ENCODE data around the gene ERGIC2. TPM values are rescaled to one million over a fixed set of nuclear protein-coding genes. Genes with fewer than 3 reads are reported as not detected.
"Not testable (repeated sequence)": the region's sequence is repeated elsewhere in the genome, so short reads cannot be mapped to it uniquely, and the experiment has no call there.

Gene ERGIC2
- total RNA-seq, 1 experiment from 2014 or later = 69.8 TPM

DNA sequence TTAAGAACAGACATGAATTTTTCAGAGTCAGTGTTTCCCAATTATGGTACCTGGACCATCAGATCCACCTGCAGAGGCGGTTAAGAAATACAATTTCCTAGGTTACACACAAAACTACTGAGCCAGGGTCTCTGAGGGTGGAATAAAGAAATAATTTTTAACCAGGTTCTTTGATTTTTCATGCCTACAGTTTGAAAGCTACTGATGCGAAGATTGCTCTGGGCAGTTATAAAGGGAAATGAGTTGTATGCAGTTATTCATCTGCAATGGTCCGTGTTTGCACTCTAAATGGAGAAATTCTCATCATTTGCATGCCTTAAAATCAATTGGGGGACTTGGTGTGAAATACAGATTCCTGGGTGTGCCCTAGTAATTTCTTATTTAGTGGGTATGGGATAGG lies 89.7 kb downstream of the ERGIC2 start:
- H4K5ac ChIP-seq (ENCODE audit: insufficient read length, low read depth, low read length) = no peak overlapping the region
- H3T11ph ChIP-seq (ENCODE audit: low read length) = no peak overlapping the region
- no peaks in the 10 kb centered on the region for H3K79me1 ChIP-seq (ENCODE audit: insufficient read depth, low read depth, low read length, poor library complexity, severe bottlenecking)
- no peak overlapping the region for H3K4me3 Mint-ChIP-seq
- H2AFZ ChIP-seq (ENCODE audit: low read length) = no peak overlapping the region
- H3K79me2 ChIP-seq (ENCODE audit: insufficient read depth, low read length) = no peaks in the 10 kb centered on the region
- no peak overlapping the region for H2BK20ac ChIP-seq (ENCODE audit: low read depth, low read length, poor library complexity, severe bottlenecking)
- H3K4me1 ChIP-seq (ENCODE audit: insufficient read depth, low read length) = no peaks in the 10 kb centered on the region
- no peak overlapping the region for H3K23ac ChIP-seq (ENCODE audit: insufficient read length, low read depth, low read length)
- H3K14ac ChIP-seq (ENCODE audit: insufficient read depth, low read length) = no peak overlapping the region
- no peaks in the 10 kb centered on the region for H3K27me3 Mint-ChIP-seq (ENCODE audit: low read depth)
- H4K8ac ChIP-seq (replicated peaks; ENCODE audit: insufficient read length, low read depth, low read length) = no peak overlapping the region
- H3K27ac Mint-ChIP-seq = no peak overlapping the region
- H3K4me1 Mint-ChIP-seq = peaks cover 0 to 6% of the 10 kb centered on the region in 2 experiments; a peak in 1 of 4 replicates
- H3K27me3 ChIP-seq (ENCODE audit: insufficient read depth, low read length) = no peaks in the 10 kb centered on the region
- H2BK5ac ChIP-seq (ENCODE audit: insufficient read length, low read length) = no peak overlapping the region
- H3K9me3 Mint-ChIP-seq = peaks cover 5 to 10% of the 10 kb centered on the region in 2 experiments; a peak in 3 of 5 replicates
- H3K9ac ChIP-seq (ENCODE audit: extremely low read depth, insufficient read length, low read length) = no peak overlapping the region
- no peak overlapping the region for H4K91ac ChIP-seq (ENCODE audit: insufficient read length, low read depth, low read length)
- no peak overlapping the region for H3K4ac ChIP-seq (ENCODE audit: low read depth, low read length)
- H2BK120ac ChIP-seq (ENCODE audit: low read depth, low read length, poor library complexity, severe bottlenecking) = no peak overlapping the region
- H3K27ac ChIP-seq (ENCODE audit: insufficient read length, low read depth, low read length) = no peak overlapping the region
- no peaks in the 10 kb centered on the region for H3K23me2 ChIP-seq (ENCODE audit: insufficient read length, low read depth, low read length, poor library complexity, severe bottlenecking)
- no peak overlapping the region for H3K56ac ChIP-seq (ENCODE audit: insufficient read length, low read depth, low read length)
- no peak overlapping the region for H3K18ac ChIP-seq (ENCODE audit: insufficient read length, low read depth, low read length)
- H3K36me3 Mint-ChIP-seq (ENCODE audit: insufficient read depth in 1 of 3, low read depth in 3 of 3) = peaks cover 0 to 14% (median 6%) of the 10 kb centered on the region in 3 experiments; a peak in 4 of 7 replicates
- TF ChIP-seq, protein P1, sequence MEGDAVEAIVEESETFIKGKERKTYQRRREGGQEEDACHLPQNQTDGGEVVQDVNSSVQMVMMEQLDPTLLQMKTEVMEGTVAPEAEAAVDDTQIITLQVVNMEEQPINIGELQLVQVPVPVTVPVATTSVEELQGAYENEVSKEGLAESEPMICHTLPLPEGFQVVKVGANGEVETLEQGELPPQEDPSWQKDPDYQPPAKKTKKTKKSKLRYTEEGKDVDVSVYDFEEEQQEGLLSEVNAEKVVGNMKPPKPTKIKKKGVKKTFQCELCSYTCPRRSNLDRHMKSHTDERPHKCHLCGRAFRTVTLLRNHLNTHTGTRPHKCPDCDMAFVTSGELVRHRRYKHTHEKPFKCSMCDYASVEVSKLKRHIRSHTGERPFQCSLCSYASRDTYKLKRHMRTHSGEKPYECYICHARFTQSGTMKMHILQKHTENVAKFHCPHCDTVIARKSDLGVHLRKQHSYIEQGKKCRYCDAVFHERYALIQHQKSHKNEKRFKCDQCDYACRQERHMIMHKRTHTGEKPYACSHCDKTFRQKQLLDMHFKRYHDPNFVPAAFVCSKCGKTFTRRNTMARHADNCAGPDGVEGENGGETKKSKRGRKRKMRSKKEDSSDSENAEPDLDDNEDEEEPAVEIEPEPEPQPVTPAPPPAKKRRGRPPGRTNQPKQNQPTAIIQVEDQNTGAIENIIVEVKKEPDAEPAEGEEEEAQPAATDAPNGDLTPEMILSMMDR (conservative IDR thresholded peaks at IDR 0.05) = no peak
- no peak for DNase-seq
- H2AK5ac ChIP-seq (ENCODE audit: insufficient read length, low read length) = no peak overlapping the region
- WGBS (ENCODE audit: extremely low coverage, insufficient read length, low lambda C conversion rate) = no CpG with 5 or more reads among the region's 3 CpGs
- no peaks in the 10 kb centered on the region for H3K9me3 ChIP-seq (ENCODE audit: control insufficient read depth, low read depth, low read length)
- H2BK12ac ChIP-seq (ENCODE audit: insufficient read length, low read depth, low read length) = no peak overlapping the region
- H2BK15ac ChIP-seq (ENCODE audit: low read depth, low read length) = no peak overlapping the region
- no peaks in the 10 kb centered on the region for H4K20me1 ChIP-seq (ENCODE audit: control insufficient read depth, insufficient read depth, insufficient read length)
- H3K4me2 ChIP-seq (ENCODE audit: insufficient read depth, insufficient read length, low read length) = no peak overlapping the region

DNA sequence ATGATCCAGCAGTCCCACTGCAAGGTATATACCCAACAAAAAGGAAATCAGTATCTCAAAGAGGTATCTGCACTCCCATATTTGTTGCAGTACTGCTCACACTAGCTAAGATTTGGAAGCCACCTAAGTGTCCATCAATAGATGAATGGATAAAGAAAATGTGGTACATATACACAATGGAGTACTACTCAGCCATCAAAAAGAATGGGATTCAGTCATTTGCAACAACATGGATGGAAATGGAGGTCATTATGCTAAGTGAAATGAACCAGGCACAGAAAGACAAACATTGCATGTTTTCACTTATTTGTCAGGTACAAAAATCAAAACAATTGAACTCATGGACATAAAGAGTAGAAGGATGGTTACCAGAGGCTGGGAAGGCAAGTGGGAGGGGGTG lies 90.5 kb downstream of the ERGIC2 start:
- H2BK15ac ChIP-seq (ENCODE audit: low read depth, low read length); H2BK120ac ChIP-seq (ENCODE audit: low read depth, low read length, poor library complexity, severe bottlenecking); H3K23ac ChIP-seq (ENCODE audit: insufficient read length, low read depth, low read length); H3K27ac Mint-ChIP-seq; H3K27me3 ChIP-seq (ENCODE audit: insufficient read depth, low read length); H4K8ac ChIP-seq (replicated peaks; ENCODE audit: insufficient read length, low read depth, low read length); H3K9me3 ChIP-seq (ENCODE audit: control insufficient read depth, low read depth, low read length); H3K79me2 ChIP-seq (ENCODE audit: insufficient read depth, low read length); H2AK5ac ChIP-seq (ENCODE audit: insufficient read length, low read length); H2BK12ac ChIP-seq (ENCODE audit: insufficient read length, low read depth, low read length); H2AFZ ChIP-seq (ENCODE audit: low read length); H3K79me1 ChIP-seq (ENCODE audit: insufficient read depth, low read depth, low read length, poor library complexity, severe bottlenecking); H3K4me1 ChIP-seq (ENCODE audit: insufficient read depth, low read length); H3K23me2 ChIP-seq (ENCODE audit: insufficient read length, low read depth, low read length, poor library complexity, severe bottlenecking); H3T11ph ChIP-seq (ENCODE audit: low read length); H3K56ac ChIP-seq (ENCODE audit: insufficient read length, low read depth, low read length); H3K27me3 Mint-ChIP-seq (ENCODE audit: low read depth); H3K27ac ChIP-seq (ENCODE audit: insufficient read length, low read depth, low read length); H2BK20ac ChIP-seq (ENCODE audit: low read depth, low read length, poor library complexity, severe bottlenecking); H4K91ac ChIP-seq (ENCODE audit: insufficient read length, low read depth, low read length); H4K20me1 ChIP-seq (ENCODE audit: control insufficient read depth, insufficient read depth, insufficient read length); DNase-seq; H3K14ac ChIP-seq (ENCODE audit: insufficient read depth, low read length); H2BK5ac ChIP-seq (ENCODE audit: insufficient read length, low read length); H3K9ac ChIP-seq (ENCODE audit: extremely low read depth, insufficient read length, low read length); H3K4ac ChIP-seq (ENCODE audit: low read depth, low read length); H3K4me3 Mint-ChIP-seq; H4K5ac ChIP-seq (ENCODE audit: insufficient read length, low read depth, low read length); H3K4me2 ChIP-seq (ENCODE audit: insufficient read depth, insufficient read length, low read length); H3K4me1 Mint-ChIP-seq; H3K18ac ChIP-seq (ENCODE audit: insufficient read length, low read depth, low read length): not testable (repeated sequence)
- Mint-ChIP-seq H3K9me3 (peaks cover 5 to 10% of the 10 kb centered on the region in 2 experiments; a peak in 3 of 5 replicates), H3K36me3 (ENCODE audit: insufficient read depth in 1 of 3, low read depth in 3 of 3) (peaks cover 0 to 14% (median 6%) of the 10 kb centered on the region in 3 experiments; a peak in 4 of 7 replicates)
